Measurements from ENCODE around the gene CCDC24. TPM values are rescaled to one million over a fixed set of nuclear protein-coding genes. Genes with fewer than 3 reads are reported as not detected.
A peak's percentile ranks its signal among the peaks of the same experiment; 100 is the strongest.

CCDC24 gene
- total and polyA plus RNA-seq, 7 experiments from 2014 or later, result 0.40 to 2.9 (median 1.6) TPM; not detected in 1

DNA sequence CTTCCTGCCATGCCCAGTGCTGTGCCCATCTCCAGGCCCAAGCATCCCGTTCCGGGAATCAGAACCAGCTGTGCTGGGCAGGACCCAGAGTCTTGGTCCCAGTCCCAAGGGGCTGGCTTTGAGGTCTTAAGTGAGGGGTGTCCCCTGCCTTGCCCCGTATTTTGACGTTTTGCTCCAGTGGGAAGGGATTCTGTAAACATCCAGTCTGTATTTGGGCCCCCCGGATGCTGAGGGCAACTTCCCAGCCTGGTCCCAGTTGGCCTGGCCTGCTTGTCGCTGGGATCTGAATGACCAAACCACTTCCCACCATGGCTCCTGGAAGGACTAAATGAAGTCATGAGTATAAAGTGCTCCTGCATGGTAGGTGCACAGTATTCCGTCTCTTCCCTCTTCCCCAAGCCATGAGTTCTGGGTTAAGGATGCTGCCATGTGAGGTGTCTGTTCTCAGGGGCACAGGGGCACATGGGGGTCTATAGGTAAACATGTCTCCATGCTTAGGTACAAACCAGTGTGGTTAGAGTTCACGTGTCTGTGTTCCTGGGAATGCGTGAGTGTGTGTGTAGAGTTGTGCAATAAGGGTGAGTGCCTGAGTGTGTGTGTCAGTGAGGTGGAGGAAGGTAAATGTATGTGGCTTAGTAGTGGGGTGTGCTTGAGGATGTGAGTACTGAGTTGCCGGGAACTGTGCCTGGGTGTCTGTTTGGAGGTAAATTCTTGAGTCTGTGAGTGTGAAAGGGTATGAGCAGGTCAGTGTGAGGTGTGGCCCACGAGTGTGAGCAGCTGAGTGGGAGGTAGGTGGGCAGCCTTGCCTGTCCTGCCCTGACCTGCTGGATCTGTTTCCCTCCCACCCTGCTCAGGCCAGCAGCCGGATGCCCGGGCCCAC, 10.9 kb upstream of the CCDC24 start:
- Histone ChIP-seq H3K4me3 (ENCODE audit: low read length) (no peak overlapping the region), H3K36me3 (ENCODE audit: control insufficient read depth in 2 of 3, insufficient read depth in 3 of 3, low read length in 3 of 3) (peaks cover 0 to 24% (median 11%) of the 10 kb centered on the region in 3 experiments), H3K27me3 (ENCODE audit: control insufficient read depth in 2 of 2, insufficient read depth in 2 of 2, low read length in 2 of 2) (peaks cover 0 to 7% of the 10 kb centered on the region in 2 donors), H3K4me1 (ENCODE audit: control insufficient read depth in 2 of 2, insufficient read depth in 2 of 2, low read length in 2 of 2) (peaks cover 16 to 18% of the 10 kb centered on the region in 2 donors), H3K9me3 (ENCODE audit: control insufficient read depth in 2 of 3, low read length in 3 of 3) (no peaks in the 10 kb centered on the region), H3K27ac (ENCODE audit: low read depth, low read length) (no peak overlapping the region)
- intact Hi-C loops (cut with micrococcal nuclease), result no loop called here
- peaks cover 12 to 22% (median 20%) of the 10 kb centered on the region in 5 donors for H3K36me3 Mint-ChIP-seq
- POLR2A ChIA-PET, result interaction anchor here (1.0 kb wide), 1 partner anchor 10 kb away, joined by 3 read pairs; no protein-coding TSS in a partner anchor
- peak overlapping the region; percentile 61 to 93 (median 86) for H3K4me3 Mint-ChIP-seq
- DNase-seq (no peak), ATAC-seq (no peak)
- peaks cover 25 to 46% (median 37%) of the 10 kb centered on the region in 7 donors for H3K4me1 Mint-ChIP-seq
- H3K27me3 Mint-ChIP-seq, result peaks cover 0 to 15% (median 6%) of the 10 kb centered on the region in 5 donors
- no peaks in the 10 kb centered on the region for H3K9me3 Mint-ChIP-seq
- CTCF ChIA-PET, result no interaction called here
- H3K27ac Mint-ChIP-seq, result peak overlapping the region in 1 of 9 donors; percentile 81

DNA sequence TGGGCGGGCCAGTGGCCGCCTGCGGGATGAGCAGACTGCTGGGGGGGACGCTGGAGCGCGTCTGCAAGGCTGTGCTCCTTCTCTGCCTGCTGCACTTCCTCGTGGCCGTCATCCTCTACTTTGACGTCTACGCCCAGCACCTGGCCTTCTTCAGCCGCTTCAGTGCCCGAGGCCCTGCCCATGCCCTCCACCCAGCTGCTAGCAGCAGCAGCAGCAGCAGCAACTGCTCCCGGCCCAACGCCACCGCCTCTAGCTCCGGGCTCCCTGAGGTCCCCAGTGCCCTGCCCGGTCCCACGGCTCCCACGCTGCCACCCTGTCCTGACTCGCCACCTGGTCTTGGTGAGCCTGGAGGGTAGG, 10.3 kb upstream of the CCDC24 start:
- POLR2A ChIA-PET, result no interaction called here
- Mint-ChIP-seq H3K27me3 (peaks cover 0 to 15% (median 6%) of the 10 kb centered on the region in 5 donors), H3K4me3 (peak overlapping the region in 1 of 10 donors; percentile 88), H3K4me1 (peaks cover 21 to 39% (median 32%) of the 10 kb centered on the region in 7 donors), H3K27ac (no peak overlapping the region), H3K9me3 (no peaks in the 10 kb centered on the region), H3K36me3 (peaks cover 12 to 22% (median 20%) of the 10 kb centered on the region in 5 donors)
- peaks cover 11 to 13% of the 10 kb centered on the region in 2 donors for H3K4me1 ChIP-seq (ENCODE audit: control insufficient read depth in 2 of 2, insufficient read depth in 2 of 2, low read length in 2 of 2)
- DNase-seq, result no peak
- intact Hi-C loops (cut with micrococcal nuclease), result no loop called here
- H3K4me3 ChIP-seq (ENCODE audit: low read length), result no peak overlapping the region
- no peak overlapping the region for H3K27ac ChIP-seq (ENCODE audit: low read depth, low read length)
- H3K9me3 ChIP-seq (ENCODE audit: control insufficient read depth in 2 of 3, low read length in 3 of 3), result no peaks in the 10 kb centered on the region
- H3K36me3 ChIP-seq (ENCODE audit: control insufficient read depth in 2 of 3, insufficient read depth in 3 of 3, low read length in 3 of 3), result peaks cover 0 to 23% (median 11%) of the 10 kb centered on the region in 3 experiments
- peaks cover 0 to 7% of the 10 kb centered on the region in 2 donors for H3K27me3 ChIP-seq (ENCODE audit: control insufficient read depth in 2 of 2, insufficient read depth in 2 of 2, low read length in 2 of 2)
- CTCF ChIA-PET, result no interaction called here
- ATAC-seq, result no peak

DNA sequence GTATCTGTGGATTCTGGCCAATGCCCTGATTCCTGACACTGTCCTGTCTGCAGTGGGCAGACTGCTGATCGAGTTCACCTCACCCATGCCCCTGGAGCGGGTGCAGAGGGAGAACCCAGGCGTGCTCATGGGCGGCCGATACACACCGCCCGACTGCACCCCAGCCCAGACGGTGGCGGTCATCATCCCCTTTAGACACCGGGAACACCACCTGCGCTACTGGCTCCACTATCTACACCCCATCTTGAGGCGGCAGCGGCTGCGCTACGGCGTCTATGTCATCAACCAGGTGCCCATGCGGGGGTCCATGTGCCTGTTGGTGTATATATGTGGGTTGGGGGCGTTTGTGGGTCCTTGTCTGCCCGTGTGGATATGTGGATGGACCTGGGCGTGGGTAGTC, 9.8 kb upstream of the CCDC24 start:
- ChIA-PET CTCF (no interaction called here), POLR2A (no interaction called here)
- Histone ChIP-seq H3K27ac (ENCODE audit: low read depth, low read length) (no peak overlapping the region), H3K9me3 (ENCODE audit: control insufficient read depth in 2 of 3, low read length in 3 of 3) (no peaks in the 10 kb centered on the region), H3K4me3 (ENCODE audit: low read length) (no peak overlapping the region), H3K4me1 (ENCODE audit: control insufficient read depth in 2 of 2, insufficient read depth in 2 of 2, low read length in 2 of 2) (peaks cover 9% of the 10 kb centered on the region in 2 donors), H3K27me3 (ENCODE audit: control insufficient read depth in 2 of 2, insufficient read depth in 2 of 2, low read length in 2 of 2) (peaks cover 0 to 7% of the 10 kb centered on the region in 2 donors), H3K36me3 (ENCODE audit: control insufficient read depth in 2 of 3, insufficient read depth in 3 of 3, low read length in 3 of 3) (peaks cover 0 to 20% (median 11%) of the 10 kb centered on the region in 3 experiments)
- Mint-ChIP-seq H3K4me3 (peak overlapping the region in 1 of 10 donors; percentile 43), H3K36me3 (peaks cover 12 to 18% (median 17%) of the 10 kb centered on the region in 5 donors), H3K9me3 (no peaks in the 10 kb centered on the region), H3K27ac (no peak overlapping the region), H3K27me3 (peaks cover 0 to 15% (median 6%) of the 10 kb centered on the region in 5 donors), H3K4me1 (peaks cover 16 to 34% (median 27%) of the 10 kb centered on the region in 7 donors)
- no peak for DNase-seq
- no peak for ATAC-seq
- intact Hi-C loops (cut with micrococcal nuclease), result no loop called here

DNA sequence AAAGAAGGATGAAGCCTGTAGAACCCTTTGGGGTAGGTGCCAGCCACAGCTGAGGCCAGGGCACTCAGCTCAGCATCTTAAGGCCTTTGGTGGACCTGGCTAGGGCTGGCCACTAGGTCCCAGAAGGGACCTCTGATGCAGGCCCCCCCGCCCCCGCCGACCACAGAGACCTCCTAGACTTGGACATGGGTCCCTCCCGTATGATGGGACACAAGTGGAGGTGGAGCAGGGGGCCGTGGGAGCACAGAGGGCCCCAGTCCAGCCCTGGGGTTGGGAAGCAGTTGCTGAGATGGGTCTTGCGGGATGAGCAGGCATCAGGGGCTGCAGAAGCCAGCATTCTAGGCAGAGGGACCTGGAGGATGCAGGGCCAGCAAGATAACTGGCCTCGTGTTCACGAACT, 9.2 kb upstream of the CCDC24 start:
- Mint-ChIP-seq H3K27ac (peak overlapping the region in 1 of 9 donors; percentile 55), H3K4me3 (peak overlapping the region in 1 of 10 donors; percentile 9), H3K4me1 (peaks cover 10 to 28% (median 21%) of the 10 kb centered on the region in 7 donors), H3K36me3 (peaks cover 7 to 12% (median 11%) of the 10 kb centered on the region in 5 donors), H3K9me3 (no peaks in the 10 kb centered on the region), H3K27me3 (peaks cover 0 to 15% (median 6%) of the 10 kb centered on the region in 5 donors)
- Histone ChIP-seq H3K27ac (ENCODE audit: low read depth, low read length) (no peak overlapping the region), H3K9me3 (ENCODE audit: control insufficient read depth in 2 of 3, low read length in 3 of 3) (no peaks in the 10 kb centered on the region), H3K4me1 (ENCODE audit: control insufficient read depth in 2 of 2, insufficient read depth in 2 of 2, low read length in 2 of 2) (peaks cover 5 to 9% of the 10 kb centered on the region in 2 donors), H3K4me3 (ENCODE audit: low read length) (no peak overlapping the region), H3K27me3 (ENCODE audit: control insufficient read depth in 2 of 2, insufficient read depth in 2 of 2, low read length in 2 of 2) (peaks cover 0 to 7% of the 10 kb centered on the region in 2 donors), H3K36me3 (ENCODE audit: control insufficient read depth in 2 of 3, insufficient read depth in 3 of 3, low read length in 3 of 3) (peaks cover 0 to 14% (median 11%) of the 10 kb centered on the region in 3 experiments)
- ATAC-seq (no peak), DNase-seq (no peak)
- ChIA-PET POLR2A (no interaction called here), CTCF (no interaction called here)
- intact Hi-C loops (cut with micrococcal nuclease), result no loop called here

DNA sequence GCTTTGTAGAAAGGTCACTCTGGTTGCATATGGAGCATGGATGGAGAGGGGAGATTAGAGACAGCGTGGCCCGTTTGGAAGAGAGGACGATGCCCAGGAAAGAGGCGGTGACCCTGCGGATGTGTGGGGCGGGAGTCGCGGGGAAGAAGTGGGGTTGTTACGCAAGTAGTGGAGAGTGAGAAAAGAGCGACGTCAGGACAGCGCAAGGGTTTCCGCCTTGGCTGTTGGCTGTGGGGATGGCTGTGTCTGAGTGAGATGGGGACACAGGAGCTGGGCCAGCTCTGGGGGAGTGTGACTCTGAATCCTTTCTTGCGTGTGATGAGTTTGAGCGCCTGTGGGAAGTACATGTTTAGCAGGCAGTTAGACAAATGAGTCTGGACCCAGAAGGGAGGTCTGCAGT, 8.6 kb upstream of the CCDC24 start:
- Mint-ChIP-seq H3K27ac (peak overlapping the region in 1 of 9 donors; percentile 55), H3K4me3 (no peak overlapping the region), H3K4me1 (peaks cover 4 to 22% (median 15%) of the 10 kb centered on the region in 7 donors), H3K36me3 (peaks cover 2 to 6% (median 5%) of the 10 kb centered on the region in 5 donors), H3K27me3 (peaks cover 0 to 15% (median 6%) of the 10 kb centered on the region in 5 donors), H3K9me3 (no peaks in the 10 kb centered on the region)
- POLR2A ChIA-PET, result no interaction called here
- ATAC-seq (peak; percentile 48), DNase-seq (no peak)
- intact Hi-C loops (cut with micrococcal nuclease), result no loop called here
- H3K27me3 ChIP-seq (ENCODE audit: control insufficient read depth in 2 of 2, insufficient read depth in 2 of 2, low read length in 2 of 2), result peaks cover 0 to 7% of the 10 kb centered on the region in 2 donors
- H3K27ac ChIP-seq (ENCODE audit: low read depth, low read length), result no peak overlapping the region
- H3K4me3 ChIP-seq (ENCODE audit: low read length), result no peak overlapping the region
- peaks cover 0 to 8% (median 7%) of the 10 kb centered on the region in 3 experiments for H3K36me3 ChIP-seq (ENCODE audit: control insufficient read depth in 2 of 3, insufficient read depth in 3 of 3, low read length in 3 of 3)
- CTCF ChIA-PET, result no interaction called here
- H3K9me3 ChIP-seq (ENCODE audit: control insufficient read depth in 2 of 3, low read length in 3 of 3), result no peaks in the 10 kb centered on the region
- H3K4me1 ChIP-seq (ENCODE audit: control insufficient read depth in 2 of 2, insufficient read depth in 2 of 2, low read length in 2 of 2), result peaks cover 4 to 9% of the 10 kb centered on the region in 2 donors

DNA sequence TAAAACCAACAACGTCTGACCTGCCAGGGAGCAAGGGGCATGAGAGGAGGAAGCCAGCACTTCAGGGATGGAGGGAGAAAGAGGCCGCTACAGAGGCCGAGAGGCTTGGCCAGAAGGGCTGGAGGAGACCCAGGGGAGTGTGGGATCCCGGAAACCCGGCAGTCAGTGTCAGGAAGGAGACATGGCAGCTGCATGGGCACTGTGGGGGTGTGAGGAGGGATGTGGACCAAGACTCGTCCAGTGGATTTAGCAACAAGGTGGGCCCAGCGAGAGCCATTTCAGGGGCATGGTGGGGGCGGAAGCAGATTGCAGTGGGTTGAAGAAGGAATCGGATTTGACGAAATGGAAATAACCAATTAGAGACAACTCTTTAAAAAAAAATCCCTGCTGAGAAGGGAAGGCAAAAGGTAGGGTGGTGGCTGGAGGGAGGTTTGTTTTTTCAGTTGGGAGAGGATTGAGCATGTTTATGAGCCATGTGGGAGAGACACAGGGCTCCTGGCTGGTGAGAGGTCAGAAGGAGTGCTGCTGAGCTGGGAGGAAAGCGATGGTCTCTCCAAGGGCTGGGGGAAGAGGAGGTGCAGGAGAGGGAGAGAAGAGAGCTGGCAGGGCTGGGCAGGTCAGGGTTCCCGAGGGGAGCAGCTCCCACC, 8.0 kb upstream of the CCDC24 start:
- H3K27me3 Mint-ChIP-seq, result peaks cover 0 to 14% (median 6%) of the 10 kb centered on the region in 5 donors
- H3K9me3 Mint-ChIP-seq, result no peaks in the 10 kb centered on the region
- no peak overlapping the region for H3K27ac Mint-ChIP-seq
- peaks cover 0 to 17% (median 9%) of the 10 kb centered on the region in 7 donors for H3K4me1 Mint-ChIP-seq
- Histone ChIP-seq H3K27me3 (ENCODE audit: control insufficient read depth in 2 of 2, insufficient read depth in 2 of 2, low read length in 2 of 2) (peaks cover 0 to 7% of the 10 kb centered on the region in 2 donors), H3K27ac (ENCODE audit: low read depth, low read length) (no peak overlapping the region), H3K4me1 (ENCODE audit: control insufficient read depth in 2 of 2, insufficient read depth in 2 of 2, low read length in 2 of 2) (peaks cover 4 to 8% of the 10 kb centered on the region in 2 donors), H3K4me3 (ENCODE audit: low read length) (no peak overlapping the region), H3K9me3 (ENCODE audit: control insufficient read depth in 2 of 3, low read length in 3 of 3) (no peaks in the 10 kb centered on the region), H3K36me3 (ENCODE audit: control insufficient read depth in 2 of 3, insufficient read depth in 3 of 3, low read length in 3 of 3) (peaks cover 0 to 3% (median 2%) of the 10 kb centered on the region in 3 experiments)
- no peak for DNase-seq
- ChIA-PET POLR2A (no interaction called here), CTCF (no interaction called here)
- ATAC-seq, result no peak
- no peak overlapping the region for H3K4me3 Mint-ChIP-seq
- peaks cover 0 to 1% (median 0%) of the 10 kb centered on the region in 5 donors for H3K36me3 Mint-ChIP-seq
- intact Hi-C loops (cut with micrococcal nuclease), result no loop called here

Measured in naive thymus-derived CD4-positive, alpha-beta T cell (primary cell).